ENCODE results near the gene ZC2HC1C. TPM values are rescaled to one million over a fixed set of nuclear protein-coding genes. Genes with fewer than 3 reads are reported as not detected.

ZC2HC1C gene, protein sequence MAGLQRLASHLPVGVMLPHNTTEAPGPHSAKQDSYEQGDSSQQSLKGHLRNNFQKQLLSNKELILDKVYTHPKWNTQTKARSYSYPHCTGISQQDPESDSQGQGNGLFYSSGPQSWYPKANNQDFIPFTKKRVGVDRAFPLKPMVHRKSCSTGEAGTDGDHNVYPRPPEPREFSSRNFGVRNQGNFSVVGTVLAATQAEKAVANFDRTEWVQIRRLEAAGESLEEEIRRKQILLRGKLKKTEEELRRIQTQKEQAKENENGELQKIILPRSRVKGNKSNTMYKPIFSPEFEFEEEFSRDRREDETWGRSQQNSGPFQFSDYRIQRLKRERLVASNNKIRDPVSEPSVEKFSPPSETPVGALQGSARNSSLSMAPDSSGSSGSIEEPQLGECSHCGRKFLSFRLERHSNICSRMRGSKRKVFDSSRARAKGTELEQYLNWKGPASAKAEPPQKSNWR
- total RNA-seq: under 1 TPM; 0.64 to 0.86 TPM

DNA sequence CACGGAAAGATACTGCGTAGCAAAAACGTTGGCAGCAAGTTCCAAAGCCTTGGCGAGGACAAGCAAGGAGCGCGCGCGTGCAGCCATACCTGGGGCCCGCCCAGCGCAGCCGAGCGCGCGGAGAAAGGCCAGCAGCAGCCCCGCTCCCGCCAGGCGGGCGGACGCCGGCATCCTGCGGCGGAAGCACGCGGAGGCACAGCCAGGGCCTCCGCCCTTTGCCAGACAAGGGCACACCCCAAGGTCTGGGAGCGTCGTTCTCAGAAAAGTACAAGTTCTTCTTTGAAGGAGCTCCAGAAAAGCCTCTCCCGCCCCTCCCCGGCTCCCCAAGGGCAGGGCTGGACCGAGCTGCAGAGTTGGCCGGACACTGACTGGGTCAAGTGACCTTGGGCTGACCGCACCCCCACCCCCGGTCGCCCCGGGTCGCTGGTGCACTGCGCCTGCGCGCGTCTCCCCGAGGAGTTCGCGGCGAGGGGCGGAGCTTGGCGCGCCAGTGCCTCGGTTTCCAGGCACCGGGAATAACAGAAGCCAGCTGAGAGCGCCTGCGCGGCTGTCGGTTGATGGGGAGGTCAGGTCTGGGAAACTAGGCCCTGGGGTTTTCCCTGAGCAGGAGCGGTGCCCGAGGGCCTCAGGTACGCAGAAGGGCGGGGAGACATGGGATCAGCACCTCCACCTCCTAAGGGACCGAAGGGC is at the start of gene ZC2HC1C:
Gene ZC2HC1C (plus strand): TSS at position 521 of the 690 bp plus-strand sequence. CDS start 933 bp downstream, outside the sequence.
- CTCF ChIA-PET: interaction anchor here (0.6 to 1.2 kb wide), 4 partner anchors 19 to 163 kb away, joined by 3 to 5 read pairs (median 4); no protein-coding TSS in a partner anchor
- H3K27ac Mint-ChIP-seq: no peak within 1 kb of the TSS

GRCh38 chr14:75022655-75023054 is 46.8 kb upstream of the ZC2HC1C start:
- no peaks in the 10 kb centered on the region for H3K4me1 Mint-ChIP-seq (ENCODE audit: low read depth)
- H3K27ac Mint-ChIP-seq: no peak overlapping the region
- CTCF ChIA-PET: interaction anchor here (1.0 to 1.5 kb wide), 8 partner anchors 8 to 162 kb away, joined by 3 to 6 read pairs (median 3); no protein-coding TSS in a partner anchor
- H3K36me3 Mint-ChIP-seq (ENCODE audit: low read depth): peaks cover 7% of the 10 kb centered on the region
- no peak overlapping the region for H3K4me3 Mint-ChIP-seq
- H3K9me3 Mint-ChIP-seq: no peaks in the 10 kb centered on the region
- peak; percentile 8 for DNase-seq
- H3K27me3 Mint-ChIP-seq (ENCODE audit: low read depth): no peaks in the 10 kb centered on the region
- intact Hi-C loops (cut with micrococcal nuclease): no loop called here

More for the DNA sequence above, at the start of gene ZC2HC1C:
- Mint-ChIP-seq H3K27me3 (ENCODE audit: low read depth) (no peaks in the 10 kb centered on the region), H3K36me3 (ENCODE audit: low read depth) (no peaks in the 10 kb centered on the region), H3K9me3 (no peaks in the 10 kb centered on the region), H3K4me3 (peak within 1 kb of the TSS; percentile 11), H3K4me1 (ENCODE audit: low read depth) (peaks cover 5% of the 10 kb centered on the region)
- peak; percentile 65 for DNase-seq
- intact Hi-C loops (cut with micrococcal nuclease): loop anchor here (2.0 kb wide), 2 partner anchors 108 to 576 kb away; partner anchors contain the start of genes ISCA2, NPC2 and TMED10

DNA sequence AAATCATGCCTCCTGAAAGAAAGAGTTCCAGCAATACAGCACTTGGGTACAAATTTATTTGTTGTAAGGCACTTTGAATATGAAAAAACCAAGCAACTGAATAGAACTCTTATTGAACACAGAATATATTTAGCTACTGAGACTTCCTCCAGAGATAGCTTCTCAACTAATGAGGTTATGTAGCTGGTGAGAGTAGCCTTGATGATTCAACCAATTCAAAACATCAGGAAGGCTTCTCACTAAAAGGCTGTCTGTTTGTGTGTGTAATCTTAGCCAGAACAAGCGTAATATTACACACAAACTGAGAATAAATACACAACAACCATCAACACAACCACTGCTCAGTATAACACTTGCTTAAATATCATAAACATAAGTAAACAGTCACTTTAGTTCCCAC is 46.3 kb upstream of the ZC2HC1C start:
- CTCF ChIA-PET: interaction anchor here (1.0 to 1.5 kb wide), 6 partner anchors 9 to 162 kb away, joined by 3 to 6 read pairs (median 3); no protein-coding TSS in a partner anchor
- H3K27me3 Mint-ChIP-seq (ENCODE audit: low read depth): no peaks in the 10 kb centered on the region
- no peaks in the 10 kb centered on the region for H3K9me3 Mint-ChIP-seq
- H3K27ac Mint-ChIP-seq: no peak overlapping the region
- H3K4me3 Mint-ChIP-seq: no peak overlapping the region
- intact Hi-C loops (cut with micrococcal nuclease): no loop called here
- H3K36me3 Mint-ChIP-seq (ENCODE audit: low read depth): peaks cover 7% of the 10 kb centered on the region
- DNase-seq: no peak
- no peaks in the 10 kb centered on the region for H3K4me1 Mint-ChIP-seq (ENCODE audit: low read depth)

GRCh38 chr14:75025082-75025481 is 44.4 kb upstream of the ZC2HC1C start:
- H3K4me1 Mint-ChIP-seq (ENCODE audit: low read depth): no peaks in the 10 kb centered on the region
- intact Hi-C loops (cut with micrococcal nuclease): no loop called here
- CTCF ChIA-PET: interaction anchor here (0.7 to 1.8 kb wide), 3 partner anchors 63 to 416 kb away, joined by 3 to 6 read pairs (median 3); no protein-coding TSS in a partner anchor
- no peak overlapping the region for H3K4me3 Mint-ChIP-seq
- no peaks in the 10 kb centered on the region for H3K9me3 Mint-ChIP-seq
- H3K27ac Mint-ChIP-seq: no peak overlapping the region
- H3K36me3 Mint-ChIP-seq (ENCODE audit: low read depth): peaks cover 8% of the 10 kb centered on the region
- no peaks in the 10 kb centered on the region for H3K27me3 Mint-ChIP-seq (ENCODE audit: low read depth)
- no peak for DNase-seq

DNA sequence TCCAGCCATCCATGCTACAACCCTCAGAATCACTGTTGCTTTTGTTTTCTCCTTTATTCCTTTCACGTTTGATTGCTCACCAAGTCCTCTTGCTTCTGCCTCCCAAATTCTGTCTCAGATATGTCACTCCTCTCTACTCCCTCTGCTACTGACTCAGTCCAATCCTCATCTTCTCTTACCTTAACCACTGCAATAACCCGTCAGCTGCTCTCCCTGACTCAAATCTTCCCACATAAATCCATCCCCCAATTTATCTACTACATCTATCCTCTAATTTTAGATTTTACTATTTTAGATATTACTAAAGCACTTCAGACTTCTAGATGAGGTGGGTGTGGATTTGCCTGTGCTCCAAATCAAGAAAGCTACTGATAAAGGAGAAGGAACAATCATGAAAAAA is 43.6 kb upstream of the ZC2HC1C start:
- Mint-ChIP-seq H3K4me1 (ENCODE audit: low read depth) (no peaks in the 10 kb centered on the region), H3K4me3 (no peak overlapping the region), H3K27ac (no peak overlapping the region), H3K27me3 (ENCODE audit: low read depth) (no peaks in the 10 kb centered on the region), H3K36me3 (ENCODE audit: low read depth) (peaks cover 11% of the 10 kb centered on the region), H3K9me3 (no peaks in the 10 kb centered on the region)
- no peak for DNase-seq
- CTCF ChIA-PET: interaction anchor here (0.7 to 1.4 kb wide), 3 partner anchors 62 to 165 kb away, joined by 3 to 5 read pairs (median 3); no protein-coding TSS in a partner anchor
- intact Hi-C loops (cut with micrococcal nuclease): no loop called here

GRCh38 chr14:75030147-75030546 is 39.3 kb upstream of the ZC2HC1C start:
- DNase-seq: no peak
- Mint-ChIP-seq H3K36me3 (ENCODE audit: low read depth) (peaks cover 13% of the 10 kb centered on the region), H3K4me3 (no peak overlapping the region), H3K27me3 (ENCODE audit: low read depth) (no peaks in the 10 kb centered on the region), H3K4me1 (ENCODE audit: low read depth) (no peaks in the 10 kb centered on the region), H3K9me3 (no peaks in the 10 kb centered on the region), H3K27ac (no peak overlapping the region)
- CTCF ChIA-PET: interaction anchor here (0.9 kb wide), 1 partner anchor 39 kb away, joined by 5 read pairs; no protein-coding TSS in a partner anchor
- intact Hi-C loops (cut with micrococcal nuclease): no loop called here

- H3K4me1 Mint-ChIP-seq (ENCODE audit: low read depth): no peaks in the 10 kb centered on the region
- CTCF ChIA-PET: no interaction called here
- H3K36me3 Mint-ChIP-seq (ENCODE audit: low read depth): peaks cover 17% of the 10 kb centered on the region
- no peaks in the 10 kb centered on the region for H3K27me3 Mint-ChIP-seq (ENCODE audit: low read depth)
- H3K27ac Mint-ChIP-seq: no peak overlapping the region
- no peak for DNase-seq
- intact Hi-C loops (cut with micrococcal nuclease): no loop called here
- no peaks in the 10 kb centered on the region for H3K9me3 Mint-ChIP-seq
- H3K4me3 Mint-ChIP-seq: no peak overlapping the region
Observed at GRCh38 chr14:75032939-75033338, 36.5 kb upstream of the ZC2HC1C start.

DNA sequence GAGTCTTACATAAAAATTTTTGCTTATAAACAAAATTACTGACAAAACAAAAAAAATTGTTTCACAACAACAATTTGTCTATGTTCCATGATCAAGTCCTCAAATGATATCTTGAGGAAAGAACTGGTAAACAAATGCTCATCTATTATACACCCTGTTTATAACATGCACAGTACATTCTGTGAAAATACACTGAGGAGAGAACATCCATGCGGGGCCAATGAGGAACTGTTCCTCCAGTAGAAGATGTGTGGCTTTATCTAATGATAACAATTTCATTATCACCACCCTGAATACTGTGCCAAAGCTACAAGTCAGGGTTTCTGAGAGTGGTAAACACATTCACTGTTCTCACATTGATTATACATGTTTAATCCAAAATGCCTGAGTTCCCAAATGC is 28.9 kb upstream of the ZC2HC1C start:
- Mint-ChIP-seq H3K27ac (no peak overlapping the region), H3K4me3 (no peak overlapping the region), H3K9me3 (no peaks in the 10 kb centered on the region), H3K36me3 (ENCODE audit: low read depth) (peaks cover 9% of the 10 kb centered on the region), H3K27me3 (ENCODE audit: low read depth) (no peaks in the 10 kb centered on the region), H3K4me1 (ENCODE audit: low read depth) (peaks cover 14% of the 10 kb centered on the region)
- intact Hi-C loops (cut with micrococcal nuclease): no loop called here
- CTCF ChIA-PET: interaction anchor here (0.6 kb wide), 1 partner anchor 182 kb away, joined by 3 read pairs; no protein-coding TSS in a partner anchor
- no peak for DNase-seq

- DNase-seq: no peak
- H3K27me3 Mint-ChIP-seq (ENCODE audit: low read depth): no peaks in the 10 kb centered on the region
- peaks cover 17% of the 10 kb centered on the region for H3K4me1 Mint-ChIP-seq (ENCODE audit: low read depth)
- H3K36me3 Mint-ChIP-seq (ENCODE audit: low read depth): peaks cover 7% of the 10 kb centered on the region
- intact Hi-C loops (cut with micrococcal nuclease): no loop called here
- no peak overlapping the region for H3K4me3 Mint-ChIP-seq
- no peaks in the 10 kb centered on the region for H3K9me3 Mint-ChIP-seq
- H3K27ac Mint-ChIP-seq: no peak overlapping the region
- CTCF ChIA-PET: interaction anchor here (0.6 kb wide), 1 partner anchor 183 kb away, joined by 3 read pairs; no protein-coding TSS in a partner anchor
Observed at GRCh38 chr14:75040959-75041358, 28.5 kb upstream of the ZC2HC1C start.

GRCh38 chr14:75041613-75042012 is 27.8 kb upstream of the ZC2HC1C start:
- Mint-ChIP-seq H3K4me1 (ENCODE audit: low read depth) (peaks cover 23% of the 10 kb centered on the region), H3K27ac (no peak overlapping the region), H3K9me3 (no peaks in the 10 kb centered on the region), H3K27me3 (ENCODE audit: low read depth) (no peaks in the 10 kb centered on the region), H3K36me3 (ENCODE audit: low read depth) (peaks cover 7% of the 10 kb centered on the region), H3K4me3 (no peak overlapping the region)
- DNase-seq: no peak
- intact Hi-C loops (cut with micrococcal nuclease): no loop called here
- CTCF ChIA-PET: interaction anchor here (0.8 kb wide), 1 partner anchor 268 kb away, joined by 3 read pairs; no protein-coding TSS in a partner anchor

- H3K27me3 Mint-ChIP-seq (ENCODE audit: low read depth): no peaks in the 10 kb centered on the region
- DNase-seq: no peak
- H3K4me1 Mint-ChIP-seq (ENCODE audit: low read depth): peaks cover 27% of the 10 kb centered on the region
- H3K4me3 Mint-ChIP-seq: no peak overlapping the region
- no peak overlapping the region for H3K27ac Mint-ChIP-seq
- CTCF ChIA-PET: interaction anchor here (0.8 kb wide), 1 partner anchor 267 kb away, joined by 3 read pairs; no protein-coding TSS in a partner anchor
- intact Hi-C loops (cut with micrococcal nuclease): no loop called here
- peaks cover 6% of the 10 kb centered on the region for H3K36me3 Mint-ChIP-seq (ENCODE audit: low read depth)
- no peaks in the 10 kb centered on the region for H3K9me3 Mint-ChIP-seq
Observed at GRCh38 chr14:75042035-75042434, 27.4 kb upstream of the ZC2HC1C start.

DNA sequence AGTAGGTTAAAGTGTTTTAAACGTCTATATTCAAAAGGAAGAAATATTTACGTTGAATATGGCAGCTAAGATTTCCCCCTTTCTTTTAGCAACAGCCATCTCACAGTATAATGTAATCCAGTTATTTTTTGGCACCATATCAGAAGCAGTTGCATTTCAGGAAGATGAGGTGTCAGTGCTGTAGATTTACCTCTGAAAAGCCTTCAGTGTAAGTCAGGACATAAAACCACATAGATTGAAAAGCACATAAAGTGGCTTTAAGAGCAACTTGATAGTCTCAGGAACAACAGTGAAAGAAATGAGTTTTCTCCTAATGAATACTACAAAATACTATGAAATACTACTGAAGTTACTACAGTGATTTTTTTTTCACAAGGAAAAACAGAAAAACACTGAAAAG is 25.1 kb upstream of the ZC2HC1C start:
- Mint-ChIP-seq H3K27ac (no peak overlapping the region), H3K4me1 (ENCODE audit: low read depth) (peaks cover 40% of the 10 kb centered on the region), H3K27me3 (ENCODE audit: low read depth) (no peaks in the 10 kb centered on the region), H3K9me3 (no peaks in the 10 kb centered on the region), H3K4me3 (no peak overlapping the region), H3K36me3 (ENCODE audit: low read depth) (peaks cover 18% of the 10 kb centered on the region)
- DNase-seq: no peak
- CTCF ChIA-PET: interaction anchor here (1.0 kb wide), 1 partner anchor 183 kb away, joined by 5 read pairs; no protein-coding TSS in a partner anchor
- intact Hi-C loops (cut with micrococcal nuclease): no loop called here
